ENCODE measurements around the gene PDE11A. TPM values are rescaled to one million over a fixed set of nuclear protein-coding genes. Genes with fewer than 3 reads are reported as not detected.

PDE11A gene
- total RNA-seq, 2 donors from 2014 or later = 1.5 to 1.9 TPM

GRCh38 chr2:177826897-177827296 lies 245.7 kb downstream of the PDE11A start:
- no peak overlapping the region for H3K27ac Mint-ChIP-seq
- H3K4me1 ChIP-seq (ENCODE audit: control insufficient read depth, insufficient read depth, low read length) = peaks cover 4% of the 10 kb centered on the region
- no peak overlapping the region for H3K27ac ChIP-seq (ENCODE audit: low read depth, low read length)
- no peak overlapping the region for H3K4me3 Mint-ChIP-seq
- H3K27me3 ChIP-seq (ENCODE audit: control insufficient read depth, insufficient read depth, low read length, poor library complexity, severe bottlenecking) = no peaks in the 10 kb centered on the region
- H3K36me3 Mint-ChIP-seq (ENCODE audit: low read depth) = no peaks in the 10 kb centered on the region
- no peak overlapping the region for H3K4me3 ChIP-seq (ENCODE audit: low read length)
- no peak for DNase-seq
- H3K9me3 ChIP-seq (ENCODE audit: control insufficient read depth, low read length) = no peaks in the 10 kb centered on the region
- H3K9ac ChIP-seq (ENCODE audit: extremely low read depth, low read length, poor library complexity, severe bottlenecking) = no peak overlapping the region
- H3K9me3 Mint-ChIP-seq = no peaks in the 10 kb centered on the region
- TF ChIP-seq, protein P1, sequence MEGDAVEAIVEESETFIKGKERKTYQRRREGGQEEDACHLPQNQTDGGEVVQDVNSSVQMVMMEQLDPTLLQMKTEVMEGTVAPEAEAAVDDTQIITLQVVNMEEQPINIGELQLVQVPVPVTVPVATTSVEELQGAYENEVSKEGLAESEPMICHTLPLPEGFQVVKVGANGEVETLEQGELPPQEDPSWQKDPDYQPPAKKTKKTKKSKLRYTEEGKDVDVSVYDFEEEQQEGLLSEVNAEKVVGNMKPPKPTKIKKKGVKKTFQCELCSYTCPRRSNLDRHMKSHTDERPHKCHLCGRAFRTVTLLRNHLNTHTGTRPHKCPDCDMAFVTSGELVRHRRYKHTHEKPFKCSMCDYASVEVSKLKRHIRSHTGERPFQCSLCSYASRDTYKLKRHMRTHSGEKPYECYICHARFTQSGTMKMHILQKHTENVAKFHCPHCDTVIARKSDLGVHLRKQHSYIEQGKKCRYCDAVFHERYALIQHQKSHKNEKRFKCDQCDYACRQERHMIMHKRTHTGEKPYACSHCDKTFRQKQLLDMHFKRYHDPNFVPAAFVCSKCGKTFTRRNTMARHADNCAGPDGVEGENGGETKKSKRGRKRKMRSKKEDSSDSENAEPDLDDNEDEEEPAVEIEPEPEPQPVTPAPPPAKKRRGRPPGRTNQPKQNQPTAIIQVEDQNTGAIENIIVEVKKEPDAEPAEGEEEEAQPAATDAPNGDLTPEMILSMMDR (conservative IDR thresholded peaks at IDR 0.05) = no peak
- WGBS, 2 experiments (ENCODE audit: insufficient coverage in 1 of 2, insufficient read length in 1 of 2) = 92 to 95% methylated on average over 2 of the region's 2 CpGs
- H3K27me3 Mint-ChIP-seq (ENCODE audit: insufficient read depth) = peaks cover 19% of the 10 kb centered on the region
- no peaks in the 10 kb centered on the region for H3K36me3 ChIP-seq (ENCODE audit: control insufficient read depth, insufficient read depth, low read length)
- peaks cover 12% of the 10 kb centered on the region for H3K4me1 Mint-ChIP-seq

DNA sequence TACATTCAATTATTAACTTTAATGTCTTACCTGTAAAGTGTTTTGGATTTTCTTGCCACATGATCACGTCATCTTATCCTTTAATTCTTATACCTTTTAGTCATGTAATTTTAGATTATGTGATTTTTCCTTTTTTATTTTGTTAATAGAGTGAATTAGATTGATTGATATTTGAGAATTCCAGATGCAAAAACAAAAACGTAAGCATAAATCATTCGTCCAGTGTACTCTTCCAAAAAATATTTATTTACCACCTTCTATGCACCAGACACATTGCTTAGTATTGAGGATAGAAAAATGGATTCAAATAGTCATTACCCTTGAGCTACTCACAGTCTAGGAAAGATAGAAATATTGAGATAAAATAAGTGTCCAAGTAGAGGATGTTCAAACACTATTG lies 249.6 kb downstream of the PDE11A start:
- Histone ChIP-seq H3K36me3 (ENCODE audit: control insufficient read depth, insufficient read depth, low read length) (no peaks in the 10 kb centered on the region), H3K27me3 (ENCODE audit: control insufficient read depth, insufficient read depth, low read length, poor library complexity, severe bottlenecking) (no peaks in the 10 kb centered on the region), H3K4me1 (ENCODE audit: control insufficient read depth, insufficient read depth, low read length) (peaks cover 4% of the 10 kb centered on the region), H3K4me3 (ENCODE audit: low read length) (no peak overlapping the region), H3K9ac (ENCODE audit: extremely low read depth, low read length, poor library complexity, severe bottlenecking) (no peak overlapping the region), H3K27ac (ENCODE audit: low read depth, low read length) (no peak overlapping the region), H3K9me3 (ENCODE audit: control insufficient read depth, low read length) (no peaks in the 10 kb centered on the region)
- Mint-ChIP-seq H3K27me3 (ENCODE audit: insufficient read depth) (peaks cover 20% of the 10 kb centered on the region), H3K4me1 (peaks cover 4% of the 10 kb centered on the region), H3K9me3 (no peaks in the 10 kb centered on the region), H3K4me3 (no peak overlapping the region), H3K36me3 (ENCODE audit: low read depth) (no peaks in the 10 kb centered on the region), H3K27ac (no peak overlapping the region)
- TF ChIP-seq, protein P1 (conservative IDR thresholded peaks at IDR 0.05) = no peak
- 86% methylated on average over 1 of the region's 3 CpGs; no CpG with 5 or more reads in 1 of the 2 experiments for WGBS, 2 experiments (ENCODE audit: insufficient coverage in 1 of 2, insufficient read length in 1 of 2)
- no peak for DNase-seq

DNA sequence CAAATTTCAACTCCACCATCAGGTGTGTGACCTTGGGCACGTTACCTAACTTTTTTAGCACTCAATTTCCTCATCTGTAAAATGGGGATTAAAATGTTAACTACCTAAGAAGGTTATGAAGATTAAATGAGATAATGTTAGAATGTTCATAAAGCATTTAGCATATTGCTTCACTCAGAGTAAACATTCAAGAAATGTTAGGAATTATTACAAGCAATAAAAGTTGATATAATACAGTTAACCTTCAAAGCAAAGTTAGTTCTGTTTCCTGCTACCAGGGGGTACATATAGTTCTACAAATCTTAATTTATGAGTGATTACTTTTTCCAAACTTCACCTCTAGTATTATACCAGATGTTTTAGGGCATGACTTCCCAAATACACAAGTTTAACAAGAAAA lies 254.2 kb downstream of the PDE11A start:
- H3K4me1 ChIP-seq (ENCODE audit: control insufficient read depth, insufficient read depth, low read length) = no peaks in the 10 kb centered on the region
- DNase-seq = no peak
- 80 to 89% methylated on average over 1 of the region's 1 CpG for WGBS, 2 experiments (ENCODE audit: insufficient coverage in 1 of 2, insufficient read length in 1 of 2)
- Mint-ChIP-seq H3K27ac (no peak overlapping the region), H3K4me1 (peaks cover 2% of the 10 kb centered on the region), H3K27me3 (ENCODE audit: insufficient read depth) (peaks cover 14% of the 10 kb centered on the region), H3K9me3 (peaks cover 4% of the 10 kb centered on the region), H3K36me3 (ENCODE audit: low read depth) (no peaks in the 10 kb centered on the region), H3K4me3 (no peak overlapping the region)
- no peak overlapping the region for H3K27ac ChIP-seq (ENCODE audit: low read depth, low read length)
- TF ChIP-seq, protein P1 (conservative IDR thresholded peaks at IDR 0.05) = no peak
- H3K9ac ChIP-seq (ENCODE audit: extremely low read depth, low read length, poor library complexity, severe bottlenecking) = no peak overlapping the region
- peaks cover 4% of the 10 kb centered on the region for H3K9me3 ChIP-seq (ENCODE audit: control insufficient read depth, low read length)
- H3K27me3 ChIP-seq (ENCODE audit: control insufficient read depth, insufficient read depth, low read length, poor library complexity, severe bottlenecking) = no peaks in the 10 kb centered on the region
- no peak overlapping the region for H3K4me3 ChIP-seq (ENCODE audit: low read length)
- H3K36me3 ChIP-seq (ENCODE audit: control insufficient read depth, insufficient read depth, low read length) = no peaks in the 10 kb centered on the region
